H4 (cell line): Measurements from ENCODE around the gene ELMO1. TPM values are rescaled to one million over a fixed set of nuclear protein-coding genes. Genes with fewer than 3 reads are reported as not detected.

Experiments used
- DNase-seq: peaks from one replicate; pipeline ENCODE4 v3.0.0-alpha.2; 2015; ENCODE audit warnings: low spot score
- total RNA-seq: library from RNA; depleted of rRNA; stranded (reverse); fragments of >200 nt; shearing (Covaris generic); gene quantifications from 2 replicates; pipeline ENCODE4 v1.2.3, GENCODE V29; 2014

ELMO1 gene
- total RNA-seq, 1 experiment from 2014 or later: 55.0 TPM

DNA sequence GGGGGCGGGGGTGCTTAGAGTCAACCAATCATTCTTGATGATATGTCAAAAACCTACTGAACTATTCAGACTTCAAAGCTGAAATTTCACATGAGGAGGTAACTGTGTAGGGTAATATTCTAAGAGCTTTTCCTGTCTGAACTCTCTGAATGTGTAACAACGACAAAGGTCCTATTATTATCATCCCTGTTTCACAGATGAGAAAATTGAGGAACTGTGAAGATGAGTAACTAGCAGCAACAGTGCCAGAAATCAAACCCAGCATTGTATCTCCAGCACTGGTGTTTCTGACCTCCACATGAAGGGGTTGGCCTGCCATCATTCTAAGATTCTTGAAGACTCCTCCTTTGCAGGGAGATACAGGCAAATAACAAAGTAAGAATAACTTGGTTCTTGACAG is 429.7 kb downstream of the ELMO1 start:
- DNase-seq: no peak

DNA sequence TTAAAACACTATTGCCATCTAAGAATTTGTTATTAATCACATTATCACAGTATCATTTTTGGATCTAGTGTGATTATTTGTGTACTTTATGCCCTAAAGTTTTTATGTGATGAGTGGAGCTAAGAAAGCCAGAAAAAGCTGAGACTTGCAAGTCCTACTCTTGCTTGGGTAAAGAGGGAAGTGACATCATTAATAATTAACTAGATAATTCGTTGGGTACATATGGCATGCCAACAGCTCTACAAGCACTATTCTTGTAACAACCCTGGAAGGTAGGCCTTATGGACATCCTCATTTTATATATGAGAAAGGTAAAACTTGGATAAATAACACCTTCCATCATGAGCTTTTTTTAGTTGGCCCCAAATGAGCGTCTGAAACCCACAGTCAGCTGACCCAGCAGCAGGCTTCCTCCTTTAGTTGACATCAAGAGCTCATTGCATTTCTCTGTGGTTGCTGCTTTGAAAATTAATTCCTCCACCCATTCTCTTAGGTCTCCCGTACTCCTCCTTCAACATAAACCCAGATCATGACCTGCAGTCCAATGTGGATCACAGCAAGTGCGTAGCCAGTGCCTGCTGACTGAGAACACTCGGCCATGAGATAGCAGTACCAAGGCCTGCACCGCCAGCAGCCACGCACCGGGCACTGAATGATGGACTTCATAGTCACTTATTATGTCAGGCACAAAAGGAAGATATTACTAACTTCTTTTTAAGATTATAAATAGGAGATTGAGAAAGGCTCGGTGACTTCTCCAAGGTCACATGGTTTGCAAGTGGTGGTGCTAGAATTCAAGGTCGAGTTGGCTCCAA is 432.4 kb downstream of the ELMO1 start:
- DNase-seq: no peak

DNA sequence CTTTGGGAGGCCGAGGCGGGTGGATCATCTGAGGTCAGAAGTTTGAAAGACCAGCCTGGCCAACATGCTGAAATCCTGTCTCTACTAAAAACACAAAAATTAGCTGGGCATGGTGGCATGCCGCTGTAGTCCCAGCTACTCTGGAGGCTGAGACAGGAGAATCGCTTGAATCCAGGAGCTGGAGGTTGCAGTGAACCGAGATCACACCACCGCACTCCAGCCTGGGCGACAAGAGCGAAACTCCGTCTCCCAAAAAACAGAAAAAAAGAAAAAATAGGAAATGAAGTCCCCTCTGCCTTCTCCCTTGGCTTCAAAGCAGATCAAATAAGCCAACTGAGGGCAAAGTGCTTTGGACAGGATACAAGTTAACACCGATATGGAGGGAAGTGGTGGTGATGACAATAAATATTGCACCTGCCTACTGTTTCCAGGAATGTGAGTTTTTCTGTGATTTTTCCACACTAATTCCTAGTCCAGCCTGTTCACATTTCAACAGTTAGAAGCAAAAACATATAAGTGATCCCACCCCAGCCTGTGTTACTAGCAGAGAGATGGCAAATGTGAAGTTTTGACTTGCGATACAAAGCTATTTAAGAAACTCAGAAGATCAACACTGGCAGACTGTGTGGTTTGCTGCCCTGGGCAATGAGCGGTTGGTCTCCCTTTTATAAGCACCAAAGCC is 433.2 kb downstream of the ELMO1 start:
- no peak for DNase-seq

DNA sequence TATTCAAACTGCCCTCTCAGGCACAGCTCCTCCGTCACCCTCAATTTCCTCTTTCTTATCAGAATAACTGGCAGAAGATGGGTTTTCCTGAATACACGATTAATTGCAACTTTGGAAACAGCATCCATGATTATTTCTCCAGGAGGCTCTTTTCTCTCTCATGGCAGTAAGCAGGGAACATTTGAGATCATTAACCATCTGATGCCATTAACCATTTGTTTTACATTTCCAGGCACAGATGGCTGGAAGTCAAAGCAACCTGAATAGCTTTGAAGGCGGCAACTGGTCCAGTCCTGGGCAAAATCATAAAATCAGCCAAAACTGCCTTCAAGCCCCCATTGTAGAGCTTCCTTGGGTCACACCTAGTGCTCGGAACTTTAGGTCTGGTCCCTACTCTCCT is 434.9 kb downstream of the ELMO1 start:
- DNase-seq: no peak

DNA sequence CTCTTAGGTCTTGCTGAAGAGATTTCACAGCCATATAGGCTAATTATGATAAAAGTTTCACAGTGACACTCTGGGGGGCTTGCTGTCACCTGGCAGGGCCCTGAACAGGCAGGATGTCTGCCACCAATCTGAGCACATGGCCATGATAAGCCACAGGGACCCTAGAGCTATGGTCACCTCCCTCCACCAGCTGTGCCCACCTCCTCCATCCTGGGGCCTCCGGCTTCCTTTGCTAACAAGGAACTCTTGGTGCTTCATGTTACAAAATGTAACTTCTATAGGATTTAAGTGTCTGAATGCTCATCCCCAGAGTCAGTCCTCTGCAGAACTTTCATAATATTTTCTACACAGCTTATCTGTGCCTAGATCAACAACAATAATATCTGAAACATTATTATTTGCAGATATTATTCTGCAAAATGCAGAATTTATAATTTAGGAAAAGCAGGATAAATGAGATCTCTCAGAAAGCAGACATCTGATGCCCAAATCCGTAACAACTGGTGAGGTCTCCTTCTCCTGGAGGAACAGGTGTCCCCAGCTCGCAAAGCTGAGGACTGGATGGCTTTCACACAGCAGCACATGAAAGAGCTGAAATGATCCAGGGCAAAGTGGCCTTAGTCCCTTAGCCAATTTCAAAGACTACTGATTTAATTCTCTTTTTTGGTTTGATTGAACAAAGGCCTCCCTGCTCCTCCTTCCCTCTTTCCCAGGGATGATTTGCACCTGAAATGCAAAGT is 437.3 kb downstream of the ELMO1 start:
- no peak for DNase-seq

DNA sequence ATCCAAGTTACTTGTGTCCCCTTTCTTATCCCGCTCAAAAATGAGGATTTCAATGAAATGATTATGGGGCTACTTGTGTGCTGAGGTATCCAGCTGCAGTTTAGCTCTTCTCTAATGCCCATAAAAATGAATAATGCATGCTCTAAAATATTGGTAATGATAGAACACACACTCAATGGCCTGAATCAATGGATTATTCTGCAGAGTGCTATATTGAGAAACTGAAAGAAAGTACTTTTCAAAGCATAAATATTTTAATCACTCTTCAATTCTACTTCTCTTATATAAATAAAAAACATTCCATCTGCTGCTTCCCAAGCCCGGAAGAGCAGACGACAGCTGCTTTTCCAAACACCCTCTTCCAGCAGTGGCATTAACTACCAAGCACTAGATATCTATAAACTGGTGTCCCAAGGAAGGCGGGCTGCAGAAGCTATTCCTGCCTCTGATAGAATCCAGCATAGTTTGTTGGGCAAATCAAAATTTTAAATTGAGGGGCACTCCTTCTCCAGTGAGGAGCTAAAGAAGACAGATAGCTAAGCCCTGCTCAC is 439.5 kb downstream of the ELMO1 start:
- DNase-seq: no peak

DNA sequence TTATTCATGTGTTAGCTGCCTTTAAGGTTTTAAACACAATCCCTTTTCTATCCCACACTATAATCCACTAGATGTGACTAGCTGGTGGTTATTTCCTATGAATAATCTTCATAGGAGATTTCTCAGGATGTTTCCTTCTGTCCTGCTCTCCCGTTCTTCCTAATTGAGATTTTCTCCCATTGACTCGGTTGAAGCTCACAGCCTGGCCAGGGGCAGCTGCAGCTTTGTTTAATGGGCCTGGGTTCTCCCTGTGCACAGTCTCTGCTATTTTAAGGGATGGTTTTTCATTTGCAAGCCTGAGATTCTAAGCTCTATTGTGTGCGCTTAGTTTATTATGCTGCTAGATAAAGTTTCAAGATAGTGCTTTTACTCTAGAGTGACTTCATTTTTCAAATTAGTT is 441.0 kb downstream of the ELMO1 start:
- no peak for DNase-seq

DNA sequence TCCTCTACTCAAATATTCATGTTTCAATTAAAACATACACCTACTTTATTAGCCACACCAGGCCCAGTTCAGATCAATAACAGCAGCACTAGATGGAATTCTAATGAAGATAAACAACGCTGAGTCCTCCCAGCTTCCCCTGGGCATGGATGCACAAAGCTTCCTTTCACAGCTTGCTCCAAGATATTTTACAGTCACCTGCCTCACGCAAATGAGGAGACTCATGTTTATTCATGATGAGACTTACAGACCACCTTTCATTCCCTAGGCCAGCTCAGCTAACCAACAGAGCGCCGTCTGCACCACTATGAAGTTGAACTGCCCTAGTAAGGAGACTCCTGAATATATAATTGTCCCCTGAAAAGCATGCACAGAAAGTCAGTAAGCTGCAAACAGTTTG is 441.4 kb downstream of the ELMO1 start:
- no peak for DNase-seq

DNA sequence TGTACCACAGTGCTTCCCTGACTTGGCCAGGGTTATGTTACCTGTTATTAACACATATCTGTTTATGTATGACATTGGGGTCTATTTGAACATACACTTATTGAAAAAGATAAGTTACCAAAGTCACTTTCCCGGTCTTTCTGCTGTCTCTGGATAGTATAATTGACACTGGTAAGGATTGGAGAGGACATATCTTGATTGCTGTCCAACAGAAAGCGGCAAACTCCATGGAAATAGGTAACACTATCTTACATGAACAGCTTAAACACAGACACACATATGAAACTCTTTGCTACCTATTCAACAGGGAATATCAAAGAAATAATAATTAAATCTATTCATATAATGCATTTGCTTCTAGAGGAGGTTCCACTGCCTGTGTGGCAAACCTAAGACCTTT is 441.9 kb downstream of the ELMO1 start:
- no peak for DNase-seq

DNA sequence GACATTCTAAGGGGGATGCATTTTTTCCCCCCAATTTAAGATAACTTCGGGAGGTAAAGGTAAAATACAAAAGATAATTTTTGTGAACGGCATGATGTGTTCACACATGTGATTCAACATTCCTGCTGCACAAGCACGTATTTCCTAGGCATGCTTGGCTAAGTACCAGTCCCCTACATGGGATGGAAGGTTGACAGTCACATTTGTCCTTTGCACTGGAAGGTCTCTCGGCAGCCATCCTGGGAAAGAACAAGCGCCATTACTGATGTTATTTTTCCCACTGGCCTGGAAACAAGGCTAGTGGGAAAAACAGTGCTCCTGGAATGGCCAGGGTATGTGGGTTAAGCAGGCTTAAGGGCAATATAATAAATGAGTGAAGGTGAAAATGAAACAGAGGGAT is 448.2 kb downstream of the ELMO1 start:
- no peak for DNase-seq

DNA sequence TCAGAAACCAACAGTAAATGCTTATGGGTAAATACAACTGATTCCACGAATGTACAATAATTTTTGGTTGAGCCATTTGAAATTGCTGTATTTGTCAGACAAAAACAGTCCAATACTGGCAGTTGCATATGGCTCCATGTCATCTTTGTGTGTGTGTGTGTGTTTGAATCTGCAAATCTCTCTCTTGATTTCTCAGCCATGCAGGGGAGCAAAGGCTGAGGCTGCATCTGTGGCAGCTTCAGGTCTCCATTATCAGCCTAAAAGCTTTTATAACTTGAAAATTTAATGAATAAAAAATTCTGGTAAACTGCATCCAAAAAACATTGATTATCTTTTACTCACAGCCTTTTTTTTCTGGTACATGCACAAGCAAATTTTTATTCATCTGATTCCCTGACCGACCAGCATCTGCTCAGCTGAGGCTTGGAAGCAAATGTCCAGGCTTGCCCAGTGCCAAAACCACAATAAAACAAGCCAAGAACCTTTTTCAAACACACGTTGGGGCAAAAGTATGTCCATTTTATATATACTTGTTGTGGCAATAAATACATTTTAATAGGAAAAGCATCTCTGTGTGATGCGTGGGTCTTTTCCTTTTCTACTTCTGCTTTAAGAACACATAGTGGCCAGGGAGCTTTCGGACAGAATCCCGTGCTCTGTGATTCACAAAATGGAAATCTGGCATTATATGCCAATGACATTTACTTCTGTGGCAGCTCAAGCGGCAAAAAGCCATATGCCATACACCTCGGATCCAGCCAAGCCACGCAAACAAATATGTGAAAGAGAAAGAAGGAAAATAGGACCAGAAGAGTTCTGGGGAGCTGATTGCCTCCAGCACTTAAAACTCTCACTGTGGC is 448.8 kb downstream of the ELMO1 start:
- no peak for DNase-seq

GRCh38 chr7:36995776-36996175 is 452.9 kb downstream of the ELMO1 start:
- no peak for DNase-seq

- peak; percentile 68 for DNase-seq
Observed at GRCh38 chr7:36994456-36995112, 454.1 kb downstream of the ELMO1 start.

DNA sequence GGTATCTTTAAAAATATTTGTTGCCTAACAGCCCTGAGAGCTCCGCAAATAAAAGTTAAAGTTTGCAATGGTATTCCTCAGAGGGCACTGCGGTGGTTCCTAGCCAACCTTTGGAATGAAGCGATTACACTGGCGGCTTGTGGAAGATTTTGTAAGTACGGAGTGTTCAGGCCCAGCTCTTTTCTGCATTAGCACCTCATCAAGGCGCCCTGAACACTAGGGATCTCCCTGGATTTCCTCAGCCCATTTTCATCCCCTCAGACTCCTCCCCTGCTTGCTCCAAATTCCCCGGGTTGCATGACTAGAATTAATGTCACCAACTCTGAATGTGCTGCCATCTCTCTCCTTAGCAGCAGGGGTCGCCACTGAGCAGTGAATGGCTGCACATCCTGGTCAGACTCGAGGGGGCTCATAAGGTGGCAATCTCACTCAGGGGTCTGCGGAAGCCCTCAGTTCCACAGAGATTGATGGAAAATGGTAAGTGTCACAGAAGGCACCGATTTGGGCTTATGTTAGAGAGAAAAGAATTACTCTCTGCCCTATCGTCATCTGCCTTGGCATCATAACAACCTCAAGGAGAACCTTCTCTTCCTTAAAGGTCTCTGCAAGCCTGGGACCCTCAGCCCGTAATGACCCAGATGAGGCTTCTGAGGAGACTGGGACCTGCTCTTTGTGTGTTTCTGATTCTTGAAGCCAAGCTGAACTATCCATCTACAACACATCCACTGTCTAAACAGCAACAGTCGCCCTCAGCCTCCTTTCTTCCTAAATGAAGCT is 461.5 kb downstream of the ELMO1 start:
- peak; percentile 85 for DNase-seq

DNA sequence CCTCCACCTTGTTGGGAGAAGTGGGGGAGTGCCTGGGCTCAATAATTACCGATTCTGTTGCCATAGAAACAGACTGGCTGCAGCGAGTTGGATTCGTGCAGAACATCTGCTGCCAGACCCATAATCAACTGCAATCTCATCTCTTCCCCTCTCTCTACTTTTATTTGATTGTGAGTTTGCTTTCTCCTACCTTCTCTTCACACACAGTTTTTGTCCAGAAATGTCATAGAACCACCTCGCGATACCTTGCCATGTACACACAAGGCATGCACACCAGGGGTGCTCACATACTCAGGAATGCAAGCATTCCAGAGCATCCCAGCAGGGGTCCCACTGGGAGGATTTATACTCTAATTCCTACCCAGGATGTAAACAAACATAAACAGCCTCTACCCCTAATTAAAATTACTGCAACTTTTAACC is 462.1 kb downstream of the ELMO1 start:
- peak; percentile 57 for DNase-seq

DNA sequence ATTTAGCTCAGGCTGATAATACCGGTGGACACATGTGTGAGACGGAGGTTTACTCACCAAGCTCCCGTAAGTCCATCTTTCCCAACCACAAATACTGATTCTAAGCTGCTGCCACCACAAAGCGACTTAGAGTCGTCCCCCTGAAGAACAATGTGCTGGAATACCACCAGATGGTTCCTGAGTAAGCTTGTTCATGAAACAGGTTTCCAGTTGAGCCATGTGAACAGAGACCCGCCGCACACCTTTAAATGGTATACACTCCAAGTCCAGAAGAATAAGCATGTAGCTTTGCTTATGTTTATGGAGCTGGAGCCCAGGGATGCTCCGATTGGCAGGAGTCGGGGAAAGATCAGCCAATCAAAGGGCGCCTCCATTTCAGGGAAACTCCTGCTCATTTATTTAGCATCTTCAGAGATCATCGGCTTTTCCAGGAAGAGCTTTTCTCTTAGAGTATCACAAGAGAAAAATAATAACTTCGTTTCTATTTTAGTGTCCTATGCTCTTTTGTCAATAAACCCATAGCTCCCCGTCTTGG is 462.7 kb downstream of the ELMO1 start:
- no peak for DNase-seq

DNA sequence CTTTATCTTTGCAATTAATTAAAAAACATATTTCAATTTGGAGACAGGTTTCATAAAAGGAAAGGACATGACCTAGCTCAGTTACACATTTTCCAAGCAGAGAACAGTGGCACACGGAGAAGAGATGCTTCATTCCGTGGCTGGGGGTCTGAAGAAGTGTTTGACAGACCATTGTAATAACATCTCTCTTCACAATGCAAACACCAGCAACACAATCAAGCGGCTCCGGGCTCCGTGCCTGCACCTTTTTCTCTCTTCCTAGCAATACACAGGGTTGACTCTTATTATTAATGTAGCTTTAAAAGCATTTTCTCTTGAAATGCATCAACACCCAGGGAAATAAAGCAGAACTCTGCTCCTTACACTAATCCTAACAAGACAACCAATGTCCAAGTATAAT is 463.3 kb downstream of the ELMO1 start:
- no peak for DNase-seq

GRCh38 chr7:36984710-36985312 is 463.9 kb downstream of the ELMO1 start:
- no peak for DNase-seq

- DNase-seq: no peak
Observed at GRCh38 chr7:36984041-36984521, 464.6 kb downstream of the ELMO1 start.
